GM12878 (cell line): ENCODE results near the gene TGM6. TPM values are rescaled to one million over a fixed set of nuclear protein-coding genes. Genes with fewer than 3 reads are reported as not detected.

Experiments
- CEBPZ ChIP-seq: fragments of 150-350 bp; IDR thresholded peaks from 2 replicates; pipeline ENCODE4 v1.6.1; 2016; ENCODE audit warnings: low read depth, low read length
- CREM ChIP-seq: IDR thresholded peaks from 2 replicates; pipeline ENCODE4 v1.6.1; 2014; ENCODE audit warnings: antibody characterized with exemption, low read depth
- HDGF ChIP-seq: fragments of 450-650 bp; IDR thresholded peaks from 2 replicates; pipeline ENCODE4 v1.6.1; 2016; ENCODE audit warnings: antibody characterized with exemption
- IKZF1 ChIP-seq: fragments of 450-650 bp; conservative IDR thresholded peaks from 2 replicates; pipeline ENCODE4 v1.6.1; 2017; ENCODE audit warnings: antibody characterized with exemption, mild to moderate bottlenecking
- IRF4 ChIP-seq: IDR thresholded peaks from 2 replicates; pipeline ENCODE4 v1.6.1; 2011; ENCODE audit warnings: low read depth, low read length
- KAT2A ChIP-seq: conservative IDR thresholded peaks from 2 replicates; pipeline ENCODE4 v1.6.1; 2011; ENCODE audit warnings: low read depth, low read length; ENCODE audit not compliant: control insufficient read depth
- NKRF ChIP-seq: fragments of 450-650 bp; conservative IDR thresholded peaks from 2 replicates; pipeline ENCODE4 v1.6.1; 2017; ENCODE audit warnings: mild to moderate bottlenecking, moderate library complexity
- PBX3 ChIP-seq: IDR thresholded peaks from 2 replicates; pipeline ENCODE4 v1.6.1; 2011; ENCODE audit warnings: mild to moderate bottlenecking, low read depth, low read length, moderate library complexity; ENCODE audit not compliant: insufficient replicate concordance
- RAD51 ChIP-seq: fragments of 450-650 bp; IDR thresholded peaks from 2 replicates; pipeline ENCODE4 v1.6.1; 2016; ENCODE audit warnings: moderate library complexity, mild to moderate bottlenecking, inconsistent platforms
- RCOR1 ChIP-seq: conservative IDR thresholded peaks from 2 replicates; pipeline ENCODE4 v1.6.1; 2012; ENCODE audit warnings: low read depth, low read length, improper control_type of control experiment
- SIX5 ChIP-seq: IDR thresholded peaks from 2 replicates; pipeline ENCODE4 v1.6.1; 2011; ENCODE audit warnings: mild to moderate bottlenecking, low read depth, low read length, moderate library complexity; ENCODE audit not compliant: severe bottlenecking
- SMAD1 ChIP-seq: fragments of 450-650 bp; IDR thresholded peaks from 2 replicates; pipeline ENCODE4 v1.6.1; 2018; ENCODE audit warnings: mild to moderate bottlenecking, low read depth; ENCODE audit not compliant: partially characterized antibody
- SMC3 ChIP-seq: IDR thresholded peaks from 2 replicates; pipeline ENCODE4 v1.6.1; 2011; ENCODE audit warnings: low read length, improper control_type of control experiment, borderline replicate concordance
- SP1 ChIP-seq: IDR thresholded peaks from one replicate; pipeline ENCODE4 v1.6.1; 2011; ENCODE audit warnings: low read depth, low read length
- SRF ChIP-seq, 2 experiments: IDR thresholded peaks; 2 replicates each; pipeline ENCODE4 v1.6.1; 2011; ENCODE audit warnings: low read depth in 2 of 2, low read length in 2 of 2, mild to moderate bottlenecking in 1 of 2, moderate library complexity in 1 of 2
- TAF1 ChIP-seq: IDR thresholded peaks from 2 replicates; pipeline ENCODE4 v1.6.1; 2011; ENCODE audit warnings: mild to moderate bottlenecking, low read depth, low read length, borderline replicate concordance
- USF2 ChIP-seq: IDR thresholded peaks from 2 replicates; pipeline ENCODE4 v1.6.1; 2011; ENCODE audit warnings: low read depth, low read length, improper control_type of control experiment, borderline replicate concordance
- ZNF217 ChIP-seq: fragments of 450-650 bp; IDR thresholded peaks from 2 replicates; pipeline ENCODE4 v1.6.1; 2017; ENCODE audit warnings: antibody characterized with exemption, mild to moderate bottlenecking
- polyA plus RNA-seq, 11 experiments: library from polyadenylated mRNA; depleted of rRNA in 4 of 11; unstranded in 6 of 11; stranded (reverse) in 5 of 11; fragments of >200 nt; fragmentation: Nextera tagmentation in 4 of 11; fragmentation: Illumina TruSeq in 1 of 11; extraction: Ambion mirVana in 4 of 11; extraction: Trizol in 1 of 11; gene quantifications; 1 replicate in 1 of 11; 2 replicates in 10 of 11; pipeline versions ENCODE4 v1.2.1 to v1.2.3, GENCODE V29; 2011 to 2016; ENCODE audit warnings: inconsistent platforms in 2 of 11, missing spikeins in 2 of 11, low read depth in 1 of 11
- total RNA-seq, 4 experiments: library from RNA; depleted of rRNA in 3 of 4; stranded (reverse); fragments of >200 nt in 3 of 4; fragmentation: Illumina TruSeq in 1 of 4; extraction: Trizol in 1 of 4; gene quantifications; 2 replicates each; pipeline versions ENCODE4 v1.2.1 to v1.2.3, GENCODE V29; 2013 to 2021
- TF ChIP-seq, protein P1 (sequence below): IDR thresholded peaks from 2 replicates; pipeline ENCODE4 v1.6.1; 2011; ENCODE audit warnings: borderline replicate concordance, low read depth, mild to moderate bottlenecking, moderate library complexity, low read length; ENCODE audit not compliant: insufficient read depth, poor library complexity, severe bottlenecking

TGM6 gene
- total and polyA plus RNA-seq, 10 of the 15 experiments (the other 5 are each of a cell fraction or from before 2014, with no cell fraction given), result not detected

- no peak for TF ChIP-seq SMC3
- TF ChIP-seq SIX5, result peak; percentile 53
- peak; percentile 92 for TF ChIP-seq CREM
- no peak for TF ChIP-seq RCOR1
- TF ChIP-seq HDGF, result peak; percentile 96
- TF ChIP-seq IRF4, result no peak
- TF ChIP-seq KAT2A, result peak; percentile 96
- TF ChIP-seq IKZF1, result peak; percentile 83; the same call in 1 of the 2 replicates
- peak in 1 of 2 experiments; percentile 88; a peak in 3 of 4 replicates for TF ChIP-seq SRF (IDR thresholded peaks at IDR 0.05; ENCODE audit: low read depth in 2 of 2, low read length in 2 of 2)
- TF ChIP-seq PBX3, result no peak
- TF ChIP-seq TAF1, result peak; percentile 99
- TF ChIP-seq, protein P1, sequence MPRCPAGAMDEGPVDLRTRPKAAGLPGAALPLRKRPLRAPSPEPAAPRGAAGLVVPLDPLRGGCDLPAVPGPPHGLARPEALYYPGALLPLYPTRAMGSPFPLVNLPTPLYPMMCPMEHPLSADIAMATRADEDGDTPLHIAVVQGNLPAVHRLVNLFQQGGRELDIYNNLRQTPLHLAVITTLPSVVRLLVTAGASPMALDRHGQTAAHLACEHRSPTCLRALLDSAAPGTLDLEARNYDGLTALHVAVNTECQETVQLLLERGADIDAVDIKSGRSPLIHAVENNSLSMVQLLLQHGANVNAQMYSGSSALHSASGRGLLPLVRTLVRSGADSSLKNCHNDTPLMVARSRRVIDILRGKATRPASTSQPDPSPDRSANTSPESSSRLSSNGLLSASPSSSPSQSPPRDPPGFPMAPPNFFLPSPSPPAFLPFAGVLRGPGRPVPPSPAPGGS, result peak; percentile 64
- TF ChIP-seq SP1, result peak; percentile 83
- no peak for TF ChIP-seq CEBPZ
- TF ChIP-seq NKRF, result peak; percentile 87
- TF ChIP-seq ZNF217, result no peak
- 0 out of 2 replicates have a peak, but pooled peaks have one; percentile 9 for TF ChIP-seq RAD51
- no peak for TF ChIP-seq USF2
- peak; percentile 93 for TF ChIP-seq SMAD1
Measured at GRCh38 chr20:2470423-2471193, 89.9 kb downstream of the TGM6 start, which contains the start of gene SNRPB (continued).
